ENCODE results near the gene RAPGEF2. TPM values are rescaled to one million over a fixed set of nuclear protein-coding genes. Genes with fewer than 3 reads are reported as not detected.
"Not testable (repeated sequence)": the region's sequence is repeated elsewhere in the genome, so short reads cannot be mapped to it uniquely, and the experiment has no call there.

Gene RAPGEF2
- polyA plus RNA-seq, 12 donors, result 19.8 to 38.2 (median 31.0) TPM; not detected in 1

GRCh38 chr4:159308566-159309340, 205.9 kb downstream of the RAPGEF2 start:
- DNase-seq, result no peak

- no peak for DNase-seq
Measured at GRCh38 chr4:159312236-159312635, 209.4 kb downstream of the RAPGEF2 start.

- not testable (repeated sequence) for DNase-seq
Measured at GRCh38 chr4:159315879-159316278, 213.0 kb downstream of the RAPGEF2 start.

- no peak for DNase-seq
Measured at GRCh38 chr4:159317203-159317602, 214.3 kb downstream of the RAPGEF2 start.

GRCh38 chr4:159319027-159319426, 216.1 kb downstream of the RAPGEF2 start:
- DNase-seq, result no peak

- DNase-seq, result no peak
Measured at GRCh38 chr4:159326480-159326879, 223.6 kb downstream of the RAPGEF2 start.

- DNase-seq, result no peak
Measured at GRCh38 chr4:159328766-159329165, 225.9 kb downstream of the RAPGEF2 start.

GRCh38 chr4:159334461-159334860, 231.6 kb downstream of the RAPGEF2 start:
- DNase-seq, result no peak

GRCh38 chr4:159337041-159337440, 234.2 kb downstream of the RAPGEF2 start:
- no peak for DNase-seq

GRCh38 chr4:159341522-159341921, 238.6 kb downstream of the RAPGEF2 start:
- DNase-seq, result no peak

- DNase-seq, result no peak
Measured at GRCh38 chr4:159342374-159342773, 239.5 kb downstream of the RAPGEF2 start.

GRCh38 chr4:159343116-159343515, 240.2 kb downstream of the RAPGEF2 start:
- DNase-seq, result no peak

- DNase-seq, result no peak
Measured at GRCh38 chr4:159344877-159345276, 242.0 kb downstream of the RAPGEF2 start.

- no peak for DNase-seq
Measured at GRCh38 chr4:159346681-159347080, 243.8 kb downstream of the RAPGEF2 start.

- DNase-seq, result no peak
Measured at GRCh38 chr4:159347813-159348212, 244.9 kb downstream of the RAPGEF2 start.

- no peak for DNase-seq
Measured at GRCh38 chr4:159349332-159349731, 246.5 kb downstream of the RAPGEF2 start.

- no peak for DNase-seq
Measured at GRCh38 chr4:159352609-159353008, 249.7 kb downstream of the RAPGEF2 start.

- no peak for DNase-seq
Measured at GRCh38 chr4:159353422-159354116, 250.7 kb downstream of the RAPGEF2 start.

GRCh38 chr4:159355466-159355865, 252.6 kb downstream of the RAPGEF2 start:
- no peak for DNase-seq

- DNase-seq, result no peak
Measured at GRCh38 chr4:159357350-159357749, 254.5 kb downstream of the RAPGEF2 start.

GRCh38 chr4:159358226-159358625, 255.3 kb downstream of the RAPGEF2 start:
- DNase-seq, result peak; percentile 36

GRCh38 chr4:159360549-159360948, 257.7 kb downstream of the RAPGEF2 start:
- DNase-seq, result no peak

GRCh38 chr4:159363361-159363760, 260.5 kb downstream of the RAPGEF2 start:
- no peak for DNase-seq
